AG04449 (cell line): ENCODE measurements around the gene TMF1.

Source experiments
- CTCF ChIA-PET: fragments of 350-600 bp; formaldehyde crosslinking; extraction: SDS; loops from one replicate; lab custom pipeline; 2021; ENCODE audit warnings: antibody characterized with exemption; lab: Yijun Ruan, JAX
- POLR2A ChIA-PET: fragments of 400-600, 350-600 bp; formaldehyde crosslinking; extraction: SDS; loops from one replicate; lab custom pipeline; 2020; ENCODE audit warnings: antibody characterized with exemption, inconsistent platforms; lab: Yijun Ruan, JAX
- DNase-seq: peaks from one replicate; pipeline ENCODE4 v3.0.0-alpha.2; 2010; ENCODE audit warnings: low read depth, low spot score
- H3K4me3 ChIP-seq: 2 replicates; pipeline ENCODE4 v1.5.1; 2011; ENCODE audit warnings: low read depth, mild to moderate bottlenecking, control low read depth, low read length
- TF ChIP-seq, protein P1 (sequence below): IDR thresholded peaks from one replicate; pipeline ENCODE4 v1.5.1; 2011; ENCODE audit warnings: mild to moderate bottlenecking, moderate library complexity, low read length, control low read depth, inconsistent platforms; ENCODE audit not compliant: insufficient read depth; ENCODE audit errors: missing control alignments

The TMF1 gene, protein sequence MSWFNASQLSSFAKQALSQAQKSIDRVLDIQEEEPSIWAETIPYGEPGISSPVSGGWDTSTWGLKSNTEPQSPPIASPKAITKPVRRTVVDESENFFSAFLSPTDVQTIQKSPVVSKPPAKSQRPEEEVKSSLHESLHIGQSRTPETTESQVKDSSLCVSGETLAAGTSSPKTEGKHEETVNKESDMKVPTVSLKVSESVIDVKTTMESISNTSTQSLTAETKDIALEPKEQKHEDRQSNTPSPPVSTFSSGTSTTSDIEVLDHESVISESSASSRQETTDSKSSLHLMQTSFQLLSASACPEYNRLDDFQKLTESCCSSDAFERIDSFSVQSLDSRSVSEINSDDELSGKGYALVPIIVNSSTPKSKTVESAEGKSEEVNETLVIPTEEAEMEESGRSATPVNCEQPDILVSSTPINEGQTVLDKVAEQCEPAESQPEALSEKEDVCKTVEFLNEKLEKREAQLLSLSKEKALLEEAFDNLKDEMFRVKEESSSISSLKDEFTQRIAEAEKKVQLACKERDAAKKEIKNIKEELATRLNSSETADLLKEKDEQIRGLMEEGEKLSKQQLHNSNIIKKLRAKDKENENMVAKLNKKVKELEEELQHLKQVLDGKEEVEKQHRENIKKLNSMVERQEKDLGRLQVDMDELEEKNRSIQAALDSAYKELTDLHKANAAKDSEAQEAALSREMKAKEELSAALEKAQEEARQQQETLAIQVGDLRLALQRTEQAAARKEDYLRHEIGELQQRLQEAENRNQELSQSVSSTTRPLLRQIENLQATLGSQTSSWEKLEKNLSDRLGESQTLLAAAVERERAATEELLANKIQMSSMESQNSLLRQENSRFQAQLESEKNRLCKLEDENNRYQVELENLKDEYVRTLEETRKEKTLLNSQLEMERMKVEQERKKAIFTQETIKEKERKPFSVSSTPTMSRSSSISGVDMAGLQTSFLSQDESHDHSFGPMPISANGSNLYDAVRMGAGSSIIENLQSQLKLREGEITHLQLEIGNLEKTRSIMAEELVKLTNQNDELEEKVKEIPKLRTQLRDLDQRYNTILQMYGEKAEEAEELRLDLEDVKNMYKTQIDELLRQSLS

DNA sequence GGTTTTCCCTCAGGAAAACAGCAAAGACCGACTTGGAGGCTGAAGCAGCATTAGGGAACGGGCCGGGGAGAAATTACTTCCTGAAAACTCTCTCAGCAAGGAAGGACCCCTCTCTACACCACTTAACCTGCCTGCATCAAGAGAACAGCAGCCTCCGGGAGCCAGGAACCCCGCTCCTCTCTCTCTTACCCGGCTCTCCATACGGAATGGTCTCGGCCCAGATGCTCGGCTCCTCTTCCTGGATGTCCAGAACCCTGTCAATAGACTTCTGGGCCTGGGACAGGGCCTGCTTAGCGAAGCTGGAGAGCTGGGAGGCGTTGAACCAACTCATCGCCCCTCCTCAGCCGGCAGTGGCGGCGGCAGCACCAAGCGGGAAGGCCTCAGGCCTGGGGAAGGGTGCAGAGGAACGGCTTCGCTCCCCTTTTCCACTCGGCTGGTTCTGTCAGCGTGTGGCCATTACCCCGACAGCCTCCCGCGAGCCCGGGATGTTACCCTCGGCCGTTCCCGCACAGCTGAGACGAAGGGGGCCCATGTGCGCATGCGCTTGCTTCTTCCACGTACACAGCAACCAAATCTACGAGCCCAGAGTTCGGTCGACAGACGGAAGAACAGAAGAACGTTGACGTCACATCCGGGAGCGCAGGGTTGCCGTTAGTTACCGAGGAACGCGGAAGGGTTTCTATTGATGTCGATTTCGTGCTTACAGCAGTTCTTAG is at the start of gene TMF1:
TMF1 (minus strand) TSS at position 578 of the 716 bp plus-strand sequence; CDS start at position 331, 247 bp downstream.
- TF ChIP-seq, protein P1, sequence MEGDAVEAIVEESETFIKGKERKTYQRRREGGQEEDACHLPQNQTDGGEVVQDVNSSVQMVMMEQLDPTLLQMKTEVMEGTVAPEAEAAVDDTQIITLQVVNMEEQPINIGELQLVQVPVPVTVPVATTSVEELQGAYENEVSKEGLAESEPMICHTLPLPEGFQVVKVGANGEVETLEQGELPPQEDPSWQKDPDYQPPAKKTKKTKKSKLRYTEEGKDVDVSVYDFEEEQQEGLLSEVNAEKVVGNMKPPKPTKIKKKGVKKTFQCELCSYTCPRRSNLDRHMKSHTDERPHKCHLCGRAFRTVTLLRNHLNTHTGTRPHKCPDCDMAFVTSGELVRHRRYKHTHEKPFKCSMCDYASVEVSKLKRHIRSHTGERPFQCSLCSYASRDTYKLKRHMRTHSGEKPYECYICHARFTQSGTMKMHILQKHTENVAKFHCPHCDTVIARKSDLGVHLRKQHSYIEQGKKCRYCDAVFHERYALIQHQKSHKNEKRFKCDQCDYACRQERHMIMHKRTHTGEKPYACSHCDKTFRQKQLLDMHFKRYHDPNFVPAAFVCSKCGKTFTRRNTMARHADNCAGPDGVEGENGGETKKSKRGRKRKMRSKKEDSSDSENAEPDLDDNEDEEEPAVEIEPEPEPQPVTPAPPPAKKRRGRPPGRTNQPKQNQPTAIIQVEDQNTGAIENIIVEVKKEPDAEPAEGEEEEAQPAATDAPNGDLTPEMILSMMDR: no peak
- CTCF ChIA-PET: interaction anchor here (1.0 to 1.6 kb wide), 4 partner anchors 12 to 372 kb away, joined by 3 to 4 read pairs (median 3); no protein-coding TSS in a partner anchor
- peak within 1 kb of the TSS; percentile 91 for H3K4me3 ChIP-seq
- DNase-seq: peak; percentile 94
- POLR2A ChIA-PET: interaction anchor here (0.7 to 1.9 kb wide), 5 partner anchors 13 to 38 kb away, joined by 3 to 8 read pairs (median 3); partner anchors contain the start of genes ARL6IP5, EOGT and UBA3

DNA sequence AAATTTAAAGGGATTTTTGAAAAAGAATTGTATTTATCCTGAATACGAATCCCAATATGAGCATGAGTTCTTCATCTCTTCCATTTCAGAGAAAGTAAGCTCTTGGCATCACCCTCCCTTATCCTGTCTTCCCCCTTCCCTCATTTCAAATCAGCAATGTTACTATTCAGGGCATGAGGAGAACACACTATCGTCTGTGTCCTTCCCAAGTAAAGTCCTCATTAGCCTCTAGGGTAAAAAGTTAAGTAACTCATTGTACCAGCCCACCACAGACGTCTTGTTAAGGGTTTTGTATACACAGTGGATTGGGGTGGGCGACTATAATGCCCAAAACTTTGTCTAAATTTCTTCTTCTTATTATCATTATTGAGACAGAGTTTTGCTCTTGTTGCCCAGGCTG is 47.4 kb upstream of the TMF1 start:
- POLR2A ChIA-PET: no interaction called here
- TF ChIP-seq, protein P1: no peak
- CTCF ChIA-PET: interaction anchor here (1.0 to 1.9 kb wide), 5 partner anchors 9 to 207 kb away, joined by 3 to 6 read pairs (median 5); no protein-coding TSS in a partner anchor
- no peak for DNase-seq
- H3K4me3 ChIP-seq: no peak overlapping the region

DNA sequence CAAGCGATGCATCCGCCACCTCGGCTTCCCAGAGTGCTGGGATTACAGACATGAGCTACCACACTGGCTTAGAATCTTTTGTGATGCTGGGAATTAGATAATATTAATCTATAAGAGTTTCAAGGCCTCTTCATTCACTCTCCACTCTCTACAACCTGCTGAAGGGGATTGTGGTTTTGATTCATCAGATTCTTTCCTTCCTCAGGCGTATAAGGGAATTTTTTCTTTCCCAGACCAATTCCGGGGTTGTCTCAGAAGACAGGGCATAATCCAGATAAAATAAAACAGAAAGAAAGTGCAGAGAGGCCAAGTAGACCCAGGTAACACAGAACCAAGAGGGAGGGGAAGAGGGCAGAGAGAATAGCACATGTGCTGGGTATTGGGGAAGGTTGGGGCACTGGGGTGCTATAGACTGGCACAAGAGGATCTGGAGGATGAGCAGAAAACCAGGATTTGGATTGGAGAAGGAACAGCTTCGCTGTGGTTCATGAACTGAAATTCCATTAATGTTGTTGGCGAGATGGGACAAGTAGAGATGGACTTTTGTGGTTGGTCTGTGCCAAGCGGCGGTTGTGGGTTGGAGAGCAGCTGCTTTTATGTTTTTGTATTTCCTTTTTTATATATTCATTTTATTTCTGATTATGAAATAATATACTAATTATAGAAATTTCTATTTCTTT is 45.4 kb upstream of the TMF1 start:
- POLR2A ChIA-PET: no interaction called here
- CTCF ChIA-PET: interaction anchor here (0.9 to 1.4 kb wide), 4 partner anchors 11 to 29 kb away, joined by 3 read pairs; no protein-coding TSS in a partner anchor

DNA sequence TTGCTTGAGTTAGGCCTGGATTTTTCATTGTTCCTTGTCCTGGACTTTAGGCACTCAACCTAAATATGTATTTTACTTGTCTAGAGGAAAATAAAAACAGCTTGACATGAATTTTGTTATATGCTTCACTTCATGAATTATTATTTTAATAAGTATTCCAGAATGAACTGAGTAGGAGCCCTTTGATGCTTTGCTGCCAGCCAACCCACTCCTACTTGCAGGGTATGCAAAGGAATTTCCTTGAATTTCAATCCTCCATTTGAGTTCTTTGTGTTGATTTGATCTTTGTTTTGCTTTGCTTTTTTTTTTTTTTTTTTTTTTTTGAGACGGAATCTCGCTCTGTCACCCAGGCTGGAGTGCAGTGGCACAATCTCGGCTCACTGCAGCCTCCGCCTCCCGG is 44.2 kb upstream of the TMF1 start:
- no peak overlapping the region for H3K4me3 ChIP-seq
- ChIA-PET CTCF (no interaction called here), POLR2A (no interaction called here)
- DNase-seq: no peak
- TF ChIP-seq, protein P1: no peak

More for the DNA sequence above, 45.4 kb upstream of the TMF1 start:
- no peak overlapping the region for H3K4me3 ChIP-seq
- TF ChIP-seq, protein P1: no peak
- DNase-seq: no peak

DNA sequence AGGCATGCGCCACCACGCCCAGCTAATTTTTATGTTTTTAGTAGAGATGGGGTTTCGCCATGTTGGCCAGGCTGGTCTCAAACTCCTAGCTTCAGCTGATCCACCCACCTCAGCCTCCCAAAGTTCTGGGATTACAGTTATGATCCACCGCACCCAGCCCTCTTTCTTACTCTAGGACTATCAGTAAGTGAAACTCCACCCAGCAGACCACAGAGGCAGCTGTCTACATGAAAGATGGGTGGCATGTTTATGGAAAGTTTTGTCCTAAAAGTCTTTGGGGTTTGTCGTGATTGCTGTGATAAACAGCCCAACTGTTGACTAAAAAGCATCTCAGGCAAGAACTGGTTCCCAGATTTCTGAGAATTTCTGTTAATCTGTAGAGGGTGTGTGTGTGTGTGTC is 43.5 kb upstream of the TMF1 start:
- CTCF ChIA-PET: no interaction called here

More for the DNA sequence above, 43.5 kb upstream of the TMF1 start:
- no peak for DNase-seq
- POLR2A ChIA-PET: no interaction called here
- TF ChIP-seq, protein P1: no peak
- no peak overlapping the region for H3K4me3 ChIP-seq
